ENCODE data around the gene MX1. TPM values are rescaled to one million over a fixed set of nuclear protein-coding genes. Genes with fewer than 3 reads are reported as not detected.
A peak's percentile ranks its signal among the peaks of the same experiment; 100 is the strongest.

The MX1 gene
- total RNA-seq, 2 experiments from 2014 or later, result 82.3 to 86.3 TPM

GRCh38 chr21:41439248-41439647, 13.2 kb downstream of the MX1 start:
- Mint-ChIP-seq H3K4me3 (no peak overlapping the region), H3K27ac (no peak overlapping the region), H3K9me3 (peaks cover 2% of the 10 kb centered on the region), H3K27me3 (no peaks in the 10 kb centered on the region), H3K36me3 (ENCODE audit: low read depth) (peaks cover 98% of the 10 kb centered on the region), H3K4me1 (ENCODE audit: low read depth) (peaks cover 4% of the 10 kb centered on the region)
- Histone ChIP-seq H3K9me3 (ENCODE audit: control insufficient read depth in 1 of 2, insufficient read depth in 1 of 2, low read length in 2 of 2) (no peaks in the 10 kb centered on the region), H3K36me3 (ENCODE audit: insufficient read depth, low read length) (peaks cover 97% of the 10 kb centered on the region), H3K27ac (ENCODE audit: low read depth in 1 of 2, low read length in 2 of 2) (no peak overlapping the region), H3K27me3 (ENCODE audit: control insufficient read depth in 1 of 2, insufficient read depth in 2 of 2, low read length in 2 of 2) (no peaks in the 10 kb centered on the region), H3K4me1 (ENCODE audit: insufficient read depth, low read length) (no peaks in the 10 kb centered on the region), H3K4me3 (ENCODE audit: low read length) (no peak overlapping the region)
- ATAC-seq (ENCODE audit: poor library complexity), result no peak
- CTCF ChIA-PET, result interaction anchor here (0.7 to 1.1 kb wide), 2 partner anchors 156 kb away, joined by 3 read pairs; no protein-coding TSS in a partner anchor
- intact Hi-C loops (cut with DNase I, micrococcal nuclease), result no loop called here
- POLR2A ChIA-PET, result interaction anchor here (1.4 to 1.6 kb wide), 2 partner anchors 12 to 14 kb away, joined by 3 to 4 read pairs; partner anchors contain the start of gene MX1
- no peak for TF ChIP-seq CTCF (IDR thresholded peaks at IDR 0.05)
- peak in 1 of 14 experiments; percentile 16 for DNase-seq

- ChIA-PET CTCF (no interaction called here), POLR2A (interaction anchor here (2.1 kb wide), 1 partner anchor 16 kb away, joined by 7 read pairs; the partner anchor contains the start of gene MX1)
- Histone ChIP-seq H3K4me3 (ENCODE audit: low read length) (no peak overlapping the region), H3K36me3 (ENCODE audit: insufficient read depth, low read length) (peaks cover 92% of the 10 kb centered on the region), H3K9me3 (ENCODE audit: control insufficient read depth in 1 of 2, insufficient read depth in 1 of 2, low read length in 2 of 2) (no peaks in the 10 kb centered on the region), H3K27ac (ENCODE audit: low read depth in 1 of 2, low read length in 2 of 2) (no peak overlapping the region), H3K27me3 (ENCODE audit: control insufficient read depth in 1 of 2, insufficient read depth in 2 of 2, low read length in 2 of 2) (no peaks in the 10 kb centered on the region), H3K4me1 (ENCODE audit: insufficient read depth, low read length) (no peaks in the 10 kb centered on the region)
- H3K4me3 Mint-ChIP-seq, result no peak overlapping the region
- H3K4me1 Mint-ChIP-seq (ENCODE audit: low read depth), result no peaks in the 10 kb centered on the region
- no peaks in the 10 kb centered on the region for H3K9me3 Mint-ChIP-seq
- DNase-seq, result peak in 1 of 14 experiments; percentile 34
- intact Hi-C loops (cut with DNase I, micrococcal nuclease), result no loop called here
- H3K27ac Mint-ChIP-seq, result no peak overlapping the region
- no peaks in the 10 kb centered on the region for H3K27me3 Mint-ChIP-seq
- no peak for ATAC-seq (ENCODE audit: poor library complexity)
- peaks cover 98% of the 10 kb centered on the region for H3K36me3 Mint-ChIP-seq (ENCODE audit: low read depth)
- no peak for TF ChIP-seq CTCF (IDR thresholded peaks at IDR 0.05)
Observed at GRCh38 chr21:41441546-41441945, 15.5 kb downstream of the MX1 start.

GRCh38 chr21:41442481-41443186, 16.6 kb downstream of the MX1 start:
- no peak overlapping the region for H3K4me3 Mint-ChIP-seq
- intact Hi-C loops (cut with DNase I, micrococcal nuclease), result no loop called here
- DNase-seq, result no peak
- no peaks in the 10 kb centered on the region for H3K4me1 ChIP-seq (ENCODE audit: insufficient read depth, low read length)
- H3K36me3 Mint-ChIP-seq (ENCODE audit: low read depth), result peaks cover 98% of the 10 kb centered on the region
- H3K4me3 ChIP-seq (ENCODE audit: low read length), result no peak overlapping the region
- CTCF ChIA-PET, result interaction anchor here (1.6 kb wide), 1 partner anchor 159 kb away, joined by 6 read pairs; no protein-coding TSS in a partner anchor
- H3K9me3 ChIP-seq (ENCODE audit: control insufficient read depth in 1 of 2, insufficient read depth in 1 of 2, low read length in 2 of 2), result no peaks in the 10 kb centered on the region
- H3K27ac ChIP-seq (ENCODE audit: low read depth in 1 of 2, low read length in 2 of 2), result no peak overlapping the region
- POLR2A ChIA-PET, result no interaction called here
- no peaks in the 10 kb centered on the region for H3K27me3 Mint-ChIP-seq
- peaks cover 91% of the 10 kb centered on the region for H3K36me3 ChIP-seq (ENCODE audit: insufficient read depth, low read length)
- no peaks in the 10 kb centered on the region for H3K9me3 Mint-ChIP-seq
- ATAC-seq (ENCODE audit: poor library complexity), result no peak
- H3K4me1 Mint-ChIP-seq (ENCODE audit: low read depth), result no peaks in the 10 kb centered on the region
- H3K27me3 ChIP-seq (ENCODE audit: control insufficient read depth in 1 of 2, insufficient read depth in 2 of 2, low read length in 2 of 2), result no peaks in the 10 kb centered on the region
- TF ChIP-seq CTCF (IDR thresholded peaks at IDR 0.05), result no peak
- no peak overlapping the region for H3K27ac Mint-ChIP-seq

Data from CD4-positive, alpha-beta T cell (primary cell).